Measurements from ENCODE around the gene LIPC. TPM values are rescaled to one million over a fixed set of nuclear protein-coding genes. Genes with fewer than 3 reads are reported as not detected.

Gene LIPC
- polyA plus RNA-seq, 1 of the 3 experiments (the other 2 are of a cell fraction), result not detected

DNA sequence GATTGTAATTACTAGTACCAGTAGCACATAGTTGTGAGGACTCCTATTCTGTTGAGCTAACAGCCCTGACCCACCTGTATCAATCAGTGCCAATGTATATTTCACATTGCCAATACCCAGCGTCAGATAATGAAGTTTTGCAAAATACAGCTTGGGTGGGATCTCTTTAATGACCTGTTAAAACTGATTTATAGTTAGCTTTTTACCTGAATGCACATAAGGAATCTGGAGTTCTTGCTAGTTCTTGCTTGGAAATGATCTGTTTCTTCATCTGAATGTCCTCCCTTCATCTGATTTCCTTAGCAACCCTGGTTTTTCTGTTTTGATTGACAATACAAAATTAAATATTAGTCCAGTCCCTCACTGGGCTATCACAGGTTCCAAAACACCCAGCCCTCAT, 62.8 kb downstream of the LIPC start:
- Histone ChIP-seq H2AFZ (ENCODE audit: low read depth) (no peak overlapping the region), H3K27me3 (ENCODE audit: insufficient read depth) (no peaks in the 10 kb centered on the region; the same call in 1 of the 2 replicates), H3K36me3 (replicated peaks in 1 of 2; ENCODE audit: control insufficient read depth in 1 of 2, insufficient read depth in 2 of 2, low read length in 1 of 2) (no peaks in the 10 kb centered on the region), H3K4me2 (no peak overlapping the region), H4K20me1 (ENCODE audit: insufficient read depth) (no peaks in the 10 kb centered on the region), H3K9me2 (no peaks in the 10 kb centered on the region), H3K4me3 (ENCODE audit: low read depth in 2 of 2, low read length in 1 of 2) (no peak overlapping the region), H3K27ac (ENCODE audit: low read depth in 2 of 2, low read length in 1 of 2) (no peak overlapping the region), H3F3A (replicated peaks; ENCODE audit: insufficient read depth) (no peaks in the 10 kb centered on the region), H3K9ac (no peak overlapping the region), H3K4me1 (ENCODE audit: control insufficient read depth in 1 of 2, insufficient read depth in 2 of 2, low read depth in 1 of 2, low read length in 1 of 2) (no peaks in the 10 kb centered on the region), H3K79me2 (ENCODE audit: insufficient read depth) (no peaks in the 10 kb centered on the region), H3K9me3 (no peaks in the 10 kb centered on the region)
- ChIA-PET CTCF (no interaction called here), POLR2A (no interaction called here)
- no peak for DNase-seq
- TF ChIP-seq TEAD4 (IDR thresholded peaks at IDR 0.05; ENCODE audit: borderline replicate concordance, insufficient read depth), result no peak
- no peak for TF ChIP-seq ELF1 (IDR thresholded peaks at IDR 0.05)
- TF ChIP-seq MXI1 (IDR thresholded peaks at IDR 0.05; ENCODE audit: low read depth, low read length), result no peak
- TF ChIP-seq, protein P1, sequence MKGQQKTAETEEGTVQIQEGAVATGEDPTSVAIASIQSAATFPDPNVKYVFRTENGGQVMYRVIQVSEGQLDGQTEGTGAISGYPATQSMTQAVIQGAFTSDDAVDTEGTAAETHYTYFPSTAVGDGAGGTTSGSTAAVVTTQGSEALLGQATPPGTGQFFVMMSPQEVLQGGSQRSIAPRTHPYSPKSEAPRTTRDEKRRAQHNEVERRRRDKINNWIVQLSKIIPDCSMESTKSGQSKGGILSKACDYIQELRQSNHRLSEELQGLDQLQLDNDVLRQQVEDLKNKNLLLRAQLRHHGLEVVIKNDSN (IDR thresholded peaks at IDR 0.05; ENCODE audit: borderline replicate concordance, low read depth), result no peak
- TF ChIP-seq SMC3 (IDR thresholded peaks at IDR 0.05; ENCODE audit: low read depth, low read length), result no peak
- no peak for TF ChIP-seq EZH2phosphoT487 (IDR thresholded peaks at IDR 0.05; ENCODE audit: borderline replicate concordance, low read depth)
- TF ChIP-seq, protein P2, sequence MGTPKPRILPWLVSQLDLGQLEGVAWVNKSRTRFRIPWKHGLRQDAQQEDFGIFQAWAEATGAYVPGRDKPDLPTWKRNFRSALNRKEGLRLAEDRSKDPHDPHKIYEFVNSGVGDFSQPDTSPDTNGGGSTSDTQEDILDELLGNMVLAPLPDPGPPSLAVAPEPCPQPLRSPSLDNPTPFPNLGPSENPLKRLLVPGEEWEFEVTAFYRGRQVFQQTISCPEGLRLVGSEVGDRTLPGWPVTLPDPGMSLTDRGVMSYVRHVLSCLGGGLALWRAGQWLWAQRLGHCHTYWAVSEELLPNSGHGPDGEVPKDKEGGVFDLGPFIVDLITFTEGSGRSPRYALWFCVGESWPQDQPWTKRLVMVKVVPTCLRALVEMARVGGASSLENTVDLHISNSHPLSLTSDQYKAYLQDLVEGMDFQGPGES (IDR thresholded peaks at IDR 0.05; ENCODE audit: low read depth, low read length), result no peak
- TF ChIP-seq TCF12 (IDR thresholded peaks at IDR 0.05), result no peak
- no peak for TF ChIP-seq RXRA (IDR thresholded peaks at IDR 0.05; ENCODE audit: borderline replicate concordance, low read depth)
- no peak for TF ChIP-seq CHD2 (IDR thresholded peaks at IDR 0.05; ENCODE audit: low read length, partially characterized antibody)
- TF ChIP-seq, protein P3, sequence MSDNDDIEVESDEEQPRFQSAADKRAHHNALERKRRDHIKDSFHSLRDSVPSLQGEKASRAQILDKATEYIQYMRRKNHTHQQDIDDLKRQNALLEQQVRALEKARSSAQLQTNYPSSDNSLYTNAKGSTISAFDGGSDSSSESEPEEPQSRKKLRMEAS (IDR thresholded peaks at IDR 0.05; ENCODE audit: low read depth), result no peak
- TF ChIP-seq MEF2A (IDR thresholded peaks at IDR 0.05; ENCODE audit: borderline replicate concordance, low read depth), result no peak
- no peak for TF ChIP-seq RCOR1 (IDR thresholded peaks at IDR 0.05; ENCODE audit: low read length)
- TF ChIP-seq GABPA (IDR thresholded peaks at IDR 0.05; ENCODE audit: low read depth), result no peak
- TF ChIP-seq TAF1 (IDR thresholded peaks at IDR 0.05; ENCODE audit: borderline replicate concordance, low read depth, low read length), result no peak
- TF ChIP-seq RAD21 (IDR thresholded peaks at IDR 0.05; ENCODE audit: low read length), result no peak
- 43% methylated on average over 1 of the region's 1 CpG for WGBS (ENCODE audit: low lambda C conversion rate)

DNA sequence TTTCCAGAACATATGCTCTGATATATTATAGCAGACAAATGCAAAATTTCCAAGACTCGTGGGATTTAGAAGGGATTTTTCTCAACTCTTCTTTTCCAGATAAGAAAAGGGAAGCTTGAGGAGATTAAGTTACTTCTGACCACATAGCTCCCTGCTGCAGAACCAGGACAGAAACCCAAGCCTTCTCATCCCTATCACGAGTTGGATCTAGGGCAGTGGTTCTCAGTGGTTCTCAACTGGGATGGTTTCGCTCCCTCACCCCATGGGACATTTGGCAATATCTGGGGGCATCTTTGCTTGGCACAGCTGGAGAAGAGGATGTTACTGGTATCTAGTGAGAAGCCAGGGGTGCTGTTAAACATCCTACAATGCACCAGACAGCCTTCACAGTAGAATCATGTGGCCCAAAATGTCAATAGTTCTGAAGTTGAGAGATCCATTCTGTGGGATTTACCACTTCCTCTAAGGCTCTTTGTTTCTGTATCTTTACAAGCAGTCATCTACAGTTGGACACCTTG, 64.2 kb downstream of the LIPC start:
- Histone ChIP-seq H3K4me3 (ENCODE audit: low read depth in 2 of 2, low read length in 1 of 2) (no peak overlapping the region), H3K9me3 (no peaks in the 10 kb centered on the region), H3K36me3 (replicated peaks in 1 of 2; ENCODE audit: control insufficient read depth in 1 of 2, insufficient read depth in 2 of 2, low read length in 1 of 2) (no peaks in the 10 kb centered on the region), H3F3A (replicated peaks; ENCODE audit: insufficient read depth) (no peaks in the 10 kb centered on the region), H3K27me3 (ENCODE audit: insufficient read depth) (no peaks in the 10 kb centered on the region; the same call in 1 of the 2 replicates), H3K9me2 (no peaks in the 10 kb centered on the region), H3K4me2 (no peak overlapping the region), H4K20me1 (ENCODE audit: insufficient read depth) (no peaks in the 10 kb centered on the region), H2AFZ (ENCODE audit: low read depth) (no peak overlapping the region), H3K27ac (ENCODE audit: low read depth in 2 of 2, low read length in 1 of 2) (no peak overlapping the region), H3K4me1 (ENCODE audit: control insufficient read depth in 1 of 2, insufficient read depth in 2 of 2, low read depth in 1 of 2, low read length in 1 of 2) (no peaks in the 10 kb centered on the region), H3K9ac (no peak overlapping the region), H3K79me2 (ENCODE audit: insufficient read depth) (no peaks in the 10 kb centered on the region)
- 65% methylated on average over 3 of the region's 3 CpGs for WGBS (ENCODE audit: low lambda C conversion rate)
- DNase-seq, result no peak
- ChIA-PET POLR2A (no interaction called here), CTCF (interaction anchor here (0.8 kb wide), 1 partner anchor 275 kb away, joined by 3 read pairs; no protein-coding TSS in a partner anchor)
- TF ChIP-seq RAD21 (IDR thresholded peaks at IDR 0.05; ENCODE audit: low read length) (no peak), RCOR1 (IDR thresholded peaks at IDR 0.05; ENCODE audit: low read length) (no peak), EZH2phosphoT487 (IDR thresholded peaks at IDR 0.05; ENCODE audit: borderline replicate concordance, low read depth) (no peak), NRF1 (IDR thresholded peaks at IDR 0.05; ENCODE audit: low read depth, low read length) (no peak), YY1 (IDR thresholded peaks at IDR 0.05; ENCODE audit: low read depth) (no peak), EP300 (IDR thresholded peaks at IDR 0.05; ENCODE audit: borderline replicate concordance in 1 of 2, low read depth in 1 of 2, low read length in 1 of 2) (no peak)
- TF ChIP-seq, protein P4, sequence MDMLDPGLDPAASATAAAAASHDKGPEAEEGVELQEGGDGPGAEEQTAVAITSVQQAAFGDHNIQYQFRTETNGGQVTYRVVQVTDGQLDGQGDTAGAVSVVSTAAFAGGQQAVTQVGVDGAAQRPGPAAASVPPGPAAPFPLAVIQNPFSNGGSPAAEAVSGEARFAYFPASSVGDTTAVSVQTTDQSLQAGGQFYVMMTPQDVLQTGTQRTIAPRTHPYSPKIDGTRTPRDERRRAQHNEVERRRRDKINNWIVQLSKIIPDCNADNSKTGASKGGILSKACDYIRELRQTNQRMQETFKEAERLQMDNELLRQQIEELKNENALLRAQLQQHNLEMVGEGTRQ (IDR thresholded peaks at IDR 0.05; ENCODE audit: borderline replicate concordance, low read depth, low read length), result no peak
- TF ChIP-seq, protein P5, sequence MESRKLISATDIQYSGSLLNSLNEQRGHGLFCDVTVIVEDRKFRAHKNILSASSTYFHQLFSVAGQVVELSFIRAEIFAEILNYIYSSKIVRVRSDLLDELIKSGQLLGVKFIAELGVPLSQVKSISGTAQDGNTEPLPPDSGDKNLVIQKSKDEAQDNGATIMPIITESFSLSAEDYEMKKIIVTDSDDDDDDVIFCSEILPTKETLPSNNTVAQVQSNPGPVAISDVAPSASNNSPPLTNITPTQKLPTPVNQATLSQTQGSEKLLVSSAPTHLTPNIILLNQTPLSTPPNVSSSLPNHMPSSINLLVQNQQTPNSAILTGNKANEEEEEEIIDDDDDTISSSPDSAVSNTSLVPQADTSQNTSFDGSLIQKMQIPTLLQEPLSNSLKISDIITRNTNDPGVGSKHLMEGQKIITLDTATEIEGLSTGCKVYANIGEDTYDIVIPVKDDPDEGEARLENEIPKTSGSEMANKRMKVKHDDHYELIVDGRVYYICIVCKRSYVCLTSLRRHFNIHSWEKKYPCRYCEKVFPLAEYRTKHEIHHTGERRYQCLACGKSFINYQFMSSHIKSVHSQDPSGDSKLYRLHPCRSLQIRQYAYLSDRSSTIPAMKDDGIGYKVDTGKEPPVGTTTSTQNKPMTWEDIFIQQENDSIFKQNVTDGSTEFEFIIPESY (IDR thresholded peaks at IDR 0.05; ENCODE audit: borderline replicate concordance, low read depth), result no peak
- TF ChIP-seq, protein P2 (IDR thresholded peaks at IDR 0.05; ENCODE audit: low read depth, low read length), result no peak
